Retinal pigment epithelial cell (primary cell): ENCODE measurements around the gene ISYNA1.

Experiments
- DNase-seq: peaks from one replicate; pipeline ENCODE4 v3.0.0-alpha.2; 2010; ENCODE audit warnings: low read depth
- H3K4me3 ChIP-seq: 2 replicates; pipeline ENCODE4 v1.5.1; 2011; ENCODE audit warnings: mild to moderate bottlenecking, low read length, control low read depth, moderate library complexity
- TF ChIP-seq, protein P1 (sequence below): conservative IDR thresholded peaks from 2 replicates; pipeline ENCODE4 v1.5.1; 2011; ENCODE audit warnings: low read depth, low read length, control low read depth, inconsistent platforms

ISYNA1 gene

DNA sequence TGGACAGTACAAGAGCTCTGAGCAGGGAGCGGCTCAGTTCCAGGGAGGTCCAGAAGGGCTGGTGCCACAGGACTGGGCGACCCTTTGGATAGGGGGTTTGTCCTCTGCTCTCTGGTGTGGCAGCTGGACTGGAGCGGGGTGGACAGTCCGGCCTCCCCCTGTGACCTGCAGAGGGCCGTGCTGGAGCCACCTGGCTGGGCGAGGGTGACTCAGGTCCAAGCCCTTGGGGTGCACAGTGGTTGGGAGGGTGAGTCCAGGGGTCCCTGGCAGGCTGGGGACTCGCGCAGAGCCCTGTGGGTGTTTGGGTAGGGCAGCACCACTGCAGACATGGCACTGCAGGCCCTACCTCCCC, 11.5 kb downstream of the ISYNA1 start:
- H3K4me3 ChIP-seq = no peak overlapping the region
- no peak for DNase-seq

GRCh38 chr19:18425515-18426415, 12.2 kb downstream of the ISYNA1 start:
- TF ChIP-seq, protein P1, sequence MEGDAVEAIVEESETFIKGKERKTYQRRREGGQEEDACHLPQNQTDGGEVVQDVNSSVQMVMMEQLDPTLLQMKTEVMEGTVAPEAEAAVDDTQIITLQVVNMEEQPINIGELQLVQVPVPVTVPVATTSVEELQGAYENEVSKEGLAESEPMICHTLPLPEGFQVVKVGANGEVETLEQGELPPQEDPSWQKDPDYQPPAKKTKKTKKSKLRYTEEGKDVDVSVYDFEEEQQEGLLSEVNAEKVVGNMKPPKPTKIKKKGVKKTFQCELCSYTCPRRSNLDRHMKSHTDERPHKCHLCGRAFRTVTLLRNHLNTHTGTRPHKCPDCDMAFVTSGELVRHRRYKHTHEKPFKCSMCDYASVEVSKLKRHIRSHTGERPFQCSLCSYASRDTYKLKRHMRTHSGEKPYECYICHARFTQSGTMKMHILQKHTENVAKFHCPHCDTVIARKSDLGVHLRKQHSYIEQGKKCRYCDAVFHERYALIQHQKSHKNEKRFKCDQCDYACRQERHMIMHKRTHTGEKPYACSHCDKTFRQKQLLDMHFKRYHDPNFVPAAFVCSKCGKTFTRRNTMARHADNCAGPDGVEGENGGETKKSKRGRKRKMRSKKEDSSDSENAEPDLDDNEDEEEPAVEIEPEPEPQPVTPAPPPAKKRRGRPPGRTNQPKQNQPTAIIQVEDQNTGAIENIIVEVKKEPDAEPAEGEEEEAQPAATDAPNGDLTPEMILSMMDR = no peak
- H3K4me3 ChIP-seq = no peak overlapping the region
- no peak for DNase-seq

More for the DNA sequence above, 11.5 kb downstream of the ISYNA1 start:
- TF ChIP-seq, protein P1 = no peak

DNA sequence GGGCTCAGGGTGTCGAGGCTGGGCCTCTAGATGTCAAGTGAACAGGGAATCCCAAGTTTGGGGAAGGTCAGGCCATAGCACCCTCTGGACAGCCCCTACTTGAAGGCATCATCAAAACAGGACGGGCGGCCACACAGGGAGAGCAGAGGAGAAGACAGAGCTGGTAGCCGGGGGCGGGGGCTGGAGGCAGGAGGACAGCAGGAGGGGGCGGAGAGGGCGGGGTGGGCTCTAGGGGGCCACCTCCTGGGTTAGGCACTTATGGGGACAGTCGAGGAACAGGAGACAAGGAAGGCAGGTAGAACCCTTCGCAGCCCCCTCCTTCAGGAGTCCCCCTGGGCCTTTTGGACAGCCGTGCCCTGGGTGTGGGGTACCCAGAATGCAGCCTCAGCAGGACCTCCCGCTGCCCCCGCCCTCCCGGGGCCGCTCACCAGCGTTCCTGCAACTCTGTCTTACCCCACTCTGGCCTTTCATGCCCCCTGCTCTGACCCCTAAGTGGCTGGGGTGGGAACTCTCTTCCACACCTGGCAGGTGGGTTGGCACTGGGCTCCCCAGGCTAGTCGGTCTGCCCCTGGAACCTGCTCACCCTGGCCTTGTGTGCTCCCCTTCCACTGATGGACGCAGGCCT, 12.9 kb downstream of the ISYNA1 start:
- TF ChIP-seq, protein P1 = no peak
- no peak for DNase-seq
- no peak overlapping the region for H3K4me3 ChIP-seq

DNA sequence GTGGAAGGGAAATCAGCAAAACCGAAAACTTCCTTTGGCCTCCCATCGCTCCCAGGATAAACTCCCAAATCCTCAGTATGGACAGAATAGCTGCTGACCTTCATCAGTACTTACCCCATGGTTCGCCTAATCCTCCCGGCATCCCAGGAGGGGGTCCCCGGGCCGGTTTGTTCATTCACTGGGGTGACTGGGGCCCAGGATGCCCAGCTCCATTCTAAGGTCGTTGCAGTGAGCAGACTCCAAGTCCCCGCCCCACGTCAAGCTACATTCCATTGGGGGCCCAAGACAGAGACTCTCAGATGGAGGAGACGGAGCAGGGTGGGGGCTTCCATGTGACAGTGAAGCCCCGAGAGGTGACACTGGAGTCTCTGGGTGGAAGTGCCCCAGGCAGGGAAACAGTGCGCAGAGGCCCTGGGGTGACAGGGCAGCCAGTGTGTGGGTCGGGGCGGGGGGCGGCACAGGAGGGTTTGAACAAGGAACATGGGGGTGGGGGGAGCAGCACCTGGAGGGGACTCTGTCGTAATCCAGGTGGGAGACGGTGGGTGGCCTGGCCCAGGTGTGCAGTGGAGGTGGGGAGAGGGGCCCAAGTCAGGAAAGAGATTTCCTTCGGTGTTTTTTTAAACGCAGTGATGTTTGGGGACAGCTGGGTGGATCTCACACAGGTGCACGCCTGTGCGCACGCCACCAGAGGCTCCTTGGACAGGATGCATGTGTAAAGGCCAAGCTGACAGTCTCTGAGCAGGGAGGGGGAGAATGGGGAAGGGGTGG, 13.6 kb downstream of the ISYNA1 start:
- TF ChIP-seq, protein P1 = no peak
- no peak for DNase-seq
- H3K4me3 ChIP-seq = no peak overlapping the region

DNA sequence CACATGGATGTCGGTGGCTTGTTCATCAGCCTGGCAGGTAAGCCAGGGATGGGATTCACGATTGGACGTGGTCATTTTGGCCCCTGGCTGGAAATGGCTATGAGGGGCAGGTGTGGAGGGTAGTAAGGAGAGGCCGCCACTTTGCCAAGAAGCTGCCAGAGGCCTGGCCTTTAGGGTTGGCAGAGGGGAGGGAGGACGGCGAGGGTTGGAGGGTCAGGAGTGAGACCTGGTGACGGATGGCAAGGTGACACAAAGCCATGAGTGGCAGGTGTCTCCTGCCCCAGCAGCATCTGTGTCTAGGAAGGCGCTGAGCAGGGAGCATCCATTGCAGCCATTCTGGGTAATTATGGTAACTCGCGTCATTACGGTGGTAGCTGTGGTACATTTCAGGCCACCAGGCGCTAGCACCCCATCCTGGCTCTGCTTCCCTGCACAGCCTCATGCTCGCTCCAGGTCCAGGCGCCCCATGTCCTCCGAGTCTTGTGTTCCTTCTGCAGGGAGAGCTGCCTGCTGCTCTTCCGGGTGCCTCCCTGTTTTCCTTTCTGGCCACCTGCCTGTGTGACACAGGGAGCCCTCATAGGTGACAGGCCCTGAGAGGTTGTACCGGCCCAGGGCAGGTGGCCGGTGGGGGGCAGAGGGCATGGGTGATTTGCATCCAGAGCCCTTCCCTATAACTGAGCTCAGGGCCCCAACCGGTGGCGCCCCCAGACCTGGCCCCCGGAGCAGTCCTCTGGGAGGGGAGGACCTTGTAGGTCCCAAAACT, 14.5 kb downstream of the ISYNA1 start:
- H3K4me3 ChIP-seq = no peak overlapping the region
- TF ChIP-seq, protein P1 = no peak
- no peak for DNase-seq

GRCh38 chr19:18422530-18423191, 15.3 kb downstream of the ISYNA1 start:
- DNase-seq = no peak
- no peak overlapping the region for H3K4me3 ChIP-seq
- TF ChIP-seq, protein P1 = no peak
